AG09319 (cell line): ENCODE data around the gene EXOSC1.

ENCODE experiments used
- DNase-seq: peaks from one replicate; pipeline ENCODE4 v3.0.0-alpha.2; 2010; ENCODE audit warnings: low read depth; ENCODE audit errors: extremely low read depth
- CTCF ChIP-seq: IDR thresholded peaks from 2 replicates; pipeline ENCODE4 v1.5.1; 2011; ENCODE audit warnings: low read depth, mild to moderate bottlenecking, inconsistent platforms, low read length, moderate library complexity

The EXOSC1 gene

GRCh38 chr10:97400665-97401454 lies 44.9 kb downstream of the EXOSC1 start, which contains the start of gene RRP12:
Gene RRP12, minus strand, starts transcription at chr10:97401340. Its CDS starts 109 bp downstream, at chr10:97401231.
- DNase-seq, result peak; percentile 91
- peak; percentile 7 for TF ChIP-seq CTCF

- no peak for DNase-seq
These were observed 45.8 kb downstream of the EXOSC1 start for GRCh38 chr10:97399843-97400545.

GRCh38 chr10:97396056-97396455 lies 49.8 kb downstream of the EXOSC1 start:
- no peak for DNase-seq
- no peak for TF ChIP-seq CTCF

More at GRCh38 chr10:97399843-97400545, 45.8 kb downstream of the EXOSC1 start:
- TF ChIP-seq CTCF, result no peak

- TF ChIP-seq CTCF, result no peak
- no peak for DNase-seq
These were observed 52.7 kb downstream of the EXOSC1 start for GRCh38 chr10:97393034-97393573.

- TF ChIP-seq CTCF, result no peak
- no peak for DNase-seq
These were observed 55.7 kb downstream of the EXOSC1 start for GRCh38 chr10:97390091-97390490.

- TF ChIP-seq CTCF, result no peak
- no peak for DNase-seq
These were observed 57.7 kb downstream of the EXOSC1 start for GRCh38 chr10:97388152-97388551.
